ENCODE data around the gene BPHL.
"Not testable (repeated sequence)": the region's sequence is repeated elsewhere in the genome, so short reads cannot be mapped to it uniquely, and the experiment has no call there.

Gene BPHL

DNA sequence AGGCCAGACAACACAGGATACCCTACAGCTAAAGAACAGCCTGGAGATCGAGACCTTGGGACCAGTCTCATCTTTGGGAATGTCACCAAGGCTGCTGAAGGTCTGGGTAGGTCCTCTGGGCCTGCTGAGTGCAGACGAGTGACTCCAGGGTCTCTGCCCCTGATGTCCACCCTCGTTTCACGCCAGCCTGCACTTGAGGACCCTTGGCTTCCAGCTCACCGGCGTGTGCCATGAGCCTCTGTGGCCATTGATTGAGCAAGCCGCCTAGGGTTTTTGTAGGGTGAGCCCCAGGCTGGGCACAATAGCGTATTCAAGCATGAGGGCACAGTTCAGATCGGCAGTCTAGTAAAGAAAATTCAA lies 4.3 kb downstream of the BPHL start:
- DNase-seq (ENCODE audit: low read depth in 2 of 2): no peak

DNA sequence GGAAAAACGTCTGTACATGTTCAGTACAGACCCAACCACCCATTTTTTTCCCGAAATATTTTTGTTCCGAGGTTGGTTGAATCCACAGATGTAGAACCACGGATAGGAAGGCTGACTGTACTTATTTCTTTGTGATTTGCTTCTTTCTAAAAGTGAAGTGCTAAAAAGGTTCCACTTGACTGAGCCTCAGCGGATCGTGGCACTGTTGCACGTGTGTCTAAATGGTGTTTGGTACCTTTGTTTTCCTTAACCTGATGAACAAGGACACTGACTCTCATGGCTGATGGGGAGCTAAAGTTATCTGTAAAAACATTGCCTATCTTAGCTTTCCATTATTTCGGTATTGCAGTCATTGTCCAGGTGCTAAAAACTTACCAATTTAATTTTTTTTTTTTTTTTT lies 6.2 kb downstream of the BPHL start:
- DNase-seq (ENCODE audit: low read depth in 2 of 2): no peak

DNA sequence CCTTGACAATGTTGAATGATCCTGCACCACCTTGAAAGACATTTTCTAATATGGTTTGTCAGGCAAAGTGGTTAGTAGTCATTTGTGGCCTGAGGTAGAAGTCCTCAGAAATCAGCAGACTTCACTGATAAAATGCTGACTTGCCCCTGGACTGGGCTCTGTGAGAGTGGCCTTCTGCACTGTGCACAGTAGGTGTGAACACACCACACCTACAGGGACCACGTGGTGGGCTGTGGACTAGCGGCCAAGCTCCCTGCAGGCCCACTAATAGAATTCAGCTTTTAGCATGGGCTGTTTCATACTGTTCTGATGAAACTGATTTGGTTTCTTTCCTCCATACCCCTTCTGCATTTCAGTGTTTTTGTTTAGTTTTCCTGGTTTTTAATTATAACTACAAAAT lies 7.3 kb downstream of the BPHL start:
- DNase-seq (ENCODE audit: low read depth in 2 of 2): no peak

DNA sequence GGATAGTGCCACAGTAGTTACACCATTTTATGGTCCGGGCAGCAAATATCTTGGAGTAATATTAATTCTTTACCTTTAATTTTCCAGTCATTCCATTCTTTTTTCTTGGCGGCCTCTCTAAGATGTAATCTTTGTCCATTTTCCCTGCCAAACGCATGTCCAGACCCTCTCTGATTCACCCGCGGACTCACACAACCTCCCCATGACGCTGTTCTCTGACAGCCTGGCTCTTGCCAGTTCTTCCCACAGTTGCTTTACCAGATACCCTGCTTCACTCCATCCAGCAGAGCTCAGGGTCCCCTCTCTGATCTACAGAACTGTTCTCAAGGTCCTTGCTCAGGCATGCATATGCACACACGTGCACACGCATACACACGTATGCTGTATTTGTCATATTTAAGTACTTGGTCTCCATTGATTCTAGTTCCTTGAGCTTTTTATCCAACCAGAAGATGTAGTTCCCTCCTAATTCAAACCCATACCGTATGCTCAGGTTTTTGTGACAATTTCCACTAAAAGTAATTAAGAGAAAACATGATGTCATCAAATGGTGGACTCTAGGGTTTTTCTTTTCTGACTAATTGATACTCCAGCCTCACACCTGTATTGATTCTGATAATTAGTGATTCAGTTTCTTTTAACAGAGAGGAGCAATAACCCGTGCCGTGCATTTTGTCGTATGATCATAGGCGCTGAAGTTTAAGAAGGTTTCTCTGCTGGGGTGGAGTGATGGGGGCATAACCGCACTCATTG lies 10.0 kb downstream of the BPHL start:
- DNase-seq (ENCODE audit: low read depth in 2 of 2): no peak

DNA sequence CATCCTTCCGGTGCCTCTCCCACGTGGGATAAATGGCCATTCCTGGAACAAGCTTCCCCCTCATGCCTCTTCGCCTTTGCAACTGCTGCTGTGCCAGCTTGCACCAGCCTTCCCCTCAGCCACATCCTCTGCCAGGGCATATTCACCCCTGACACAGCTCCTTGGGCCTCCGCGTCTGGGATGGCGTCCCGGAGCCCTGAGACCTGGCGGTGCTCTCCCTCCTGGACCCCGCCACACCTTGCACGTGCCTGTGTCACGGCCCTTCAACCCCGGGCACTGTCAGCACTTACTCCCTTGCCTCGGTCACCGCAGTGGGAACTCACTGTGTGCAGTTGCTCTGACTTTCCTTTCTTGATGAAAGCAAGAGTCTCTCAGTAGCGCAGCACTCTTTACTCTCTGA lies 13.2 kb downstream of the BPHL start:
- no peak for DNase-seq (ENCODE audit: low read depth in 2 of 2)

DNA sequence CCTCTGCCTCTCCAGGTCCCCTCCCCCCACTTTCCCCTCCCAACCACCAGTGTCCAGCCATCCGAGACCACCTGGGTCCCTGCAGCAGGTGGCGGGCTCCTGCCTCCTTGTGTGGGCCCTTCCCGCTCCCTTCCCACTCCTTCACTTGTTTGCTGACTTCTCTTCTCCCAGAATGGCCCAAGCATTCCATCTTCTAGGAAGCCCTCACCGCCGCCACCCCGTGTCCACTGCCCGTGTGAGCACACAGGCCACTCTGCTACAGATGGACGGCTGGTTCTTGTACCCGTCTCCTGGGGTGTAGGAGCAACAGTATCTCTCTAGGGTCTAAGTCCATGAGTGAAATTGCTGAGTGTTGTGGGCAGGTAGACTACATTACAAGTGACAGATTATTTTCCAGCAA lies 15.0 kb downstream of the BPHL start:
- DNase-seq (ENCODE audit: low read depth in 2 of 2): no peak

DNA sequence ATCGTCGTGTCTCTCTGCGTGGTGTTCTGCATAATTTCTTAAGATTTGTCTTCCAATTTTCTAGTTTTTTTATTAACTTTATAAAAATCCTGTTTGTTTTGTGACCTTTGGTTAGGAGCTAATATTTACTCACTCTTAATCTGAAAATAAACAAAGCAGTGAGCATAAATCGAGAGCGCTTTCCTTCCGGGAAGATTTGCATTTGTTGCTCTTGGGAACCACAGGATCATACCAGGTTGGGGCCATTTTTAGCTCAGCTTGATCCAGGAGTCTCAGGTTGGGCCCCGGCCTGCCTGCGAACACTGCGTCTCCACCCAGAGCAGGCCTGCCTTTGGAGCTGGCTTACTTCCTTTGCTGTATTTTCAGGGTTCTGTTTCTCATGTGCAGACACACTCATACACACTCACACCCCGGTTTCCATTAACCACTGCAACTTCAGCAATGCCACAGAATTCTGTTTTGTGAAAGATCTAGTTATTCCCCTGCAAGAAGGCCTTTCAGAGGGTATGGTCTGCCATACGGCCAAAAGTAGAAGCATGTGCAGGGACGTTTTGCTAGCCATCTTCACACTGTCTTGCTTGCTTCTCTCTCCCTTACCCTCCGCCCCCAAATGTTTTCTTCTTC lies 17.3 kb downstream of the BPHL start:
- no peak for DNase-seq (ENCODE audit: low read depth in 2 of 2)

DNA sequence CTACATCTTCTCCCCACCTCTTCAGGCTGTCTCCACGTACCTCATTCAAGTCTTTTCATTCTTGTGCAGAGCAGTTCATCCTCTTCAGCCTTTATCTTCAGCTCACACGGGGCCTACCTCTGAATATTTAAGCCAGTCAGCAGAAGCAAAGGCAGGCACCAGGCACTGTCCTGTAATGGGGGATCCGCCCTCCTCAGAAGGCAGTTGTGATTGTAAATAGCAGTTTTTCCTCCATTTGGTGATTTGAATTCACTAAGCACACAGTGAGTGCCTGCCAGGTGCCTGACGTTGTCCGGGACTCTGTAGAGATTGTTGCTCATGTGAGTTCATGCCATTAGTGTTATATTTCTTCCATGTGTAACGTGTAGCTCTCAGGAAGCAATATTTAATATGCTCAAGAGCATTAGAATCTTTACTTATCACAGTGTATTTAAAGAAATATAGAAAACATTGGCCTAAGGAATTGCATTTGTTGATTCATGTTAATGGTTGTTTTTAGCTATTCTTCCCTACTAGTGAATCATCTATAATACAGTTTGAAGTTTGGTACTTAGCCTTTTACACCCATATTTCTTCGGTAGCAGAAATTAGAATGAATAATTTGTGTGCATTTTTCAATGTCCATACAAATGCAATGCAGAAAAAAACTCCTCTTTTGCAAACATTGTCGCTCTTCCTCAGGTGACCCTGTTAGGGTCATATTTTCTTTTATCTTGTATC lies 17.9 kb downstream of the BPHL start:
- no peak for DNase-seq (ENCODE audit: low read depth in 2 of 2)

DNA sequence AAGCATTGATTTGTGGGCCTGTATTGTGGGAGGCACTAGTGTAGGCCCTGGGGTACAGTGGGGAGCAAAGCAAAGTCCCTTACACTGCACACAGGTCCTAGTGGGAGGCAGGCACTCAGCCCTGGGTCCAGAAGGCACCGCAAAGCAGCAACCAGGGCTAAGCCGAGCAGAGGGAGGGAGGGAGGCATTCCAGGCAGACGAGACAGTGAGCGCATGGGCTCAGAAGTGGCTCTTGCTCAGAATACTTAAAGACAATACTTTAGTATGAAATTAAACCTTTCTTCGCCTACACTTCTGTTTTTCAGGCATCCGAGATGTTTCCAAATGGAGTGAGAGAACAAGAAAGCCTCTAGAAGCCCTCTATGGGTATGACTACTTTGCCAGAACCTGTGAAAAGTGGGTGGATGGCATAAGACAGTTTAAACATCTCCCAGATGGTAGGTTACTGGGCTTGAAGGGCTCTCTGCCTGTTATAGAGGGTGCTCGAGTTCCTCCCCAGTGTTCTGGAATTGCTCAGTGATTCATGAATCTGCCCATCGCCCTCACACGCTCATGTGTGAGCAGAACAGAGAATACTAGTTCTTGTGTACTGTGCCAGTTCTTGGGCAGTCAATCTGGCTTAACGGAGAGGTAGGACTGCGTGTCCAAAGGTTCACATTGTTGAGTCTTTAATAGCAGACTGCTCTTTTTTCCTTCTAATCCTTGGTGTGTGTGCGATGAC lies 18.7 kb downstream of the BPHL start:
- no peak for DNase-seq (ENCODE audit: low read depth in 2 of 2)

DNA sequence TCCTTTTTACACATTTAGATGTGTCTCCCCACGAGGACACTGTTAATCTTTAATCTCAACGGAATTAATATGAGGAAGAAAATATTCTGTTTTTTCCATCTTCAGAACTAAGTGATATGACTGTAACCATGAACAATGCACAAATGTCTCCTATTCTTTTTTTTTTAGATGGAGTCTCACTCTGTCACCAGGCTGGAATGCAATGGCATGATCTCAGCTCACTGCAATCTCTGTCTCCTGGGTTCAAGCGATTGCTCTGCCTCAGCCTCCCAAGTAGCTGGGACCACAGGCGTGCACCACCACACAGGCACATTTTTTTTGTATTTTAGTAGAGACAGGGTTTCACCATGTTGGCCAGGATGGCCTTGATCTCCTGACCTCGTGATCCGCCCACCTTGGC lies 19.4 kb downstream of the BPHL start:
- not testable (repeated sequence) for DNase-seq (ENCODE audit: low read depth in 2 of 2)

DNA sequence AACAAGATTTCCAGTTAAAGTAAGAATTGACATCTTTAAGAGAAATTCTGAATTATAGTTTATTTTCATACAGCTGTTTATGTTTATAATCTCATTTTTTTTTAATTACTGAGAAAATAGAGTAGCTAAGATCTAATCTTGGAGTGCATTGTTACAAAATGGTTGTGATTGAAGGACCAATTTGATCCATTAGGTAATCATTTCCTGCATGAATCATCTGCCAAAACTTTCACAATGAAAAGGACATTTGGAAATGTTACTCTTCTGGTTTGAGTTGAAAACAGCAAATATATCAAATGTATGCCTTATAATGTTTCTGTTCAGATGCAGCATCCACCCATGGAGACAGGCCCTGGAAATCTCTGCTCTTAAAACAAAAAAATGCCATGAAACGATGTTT lies 19.8 kb downstream of the BPHL start:
- no peak for DNase-seq (ENCODE audit: low read depth in 2 of 2)

DNA sequence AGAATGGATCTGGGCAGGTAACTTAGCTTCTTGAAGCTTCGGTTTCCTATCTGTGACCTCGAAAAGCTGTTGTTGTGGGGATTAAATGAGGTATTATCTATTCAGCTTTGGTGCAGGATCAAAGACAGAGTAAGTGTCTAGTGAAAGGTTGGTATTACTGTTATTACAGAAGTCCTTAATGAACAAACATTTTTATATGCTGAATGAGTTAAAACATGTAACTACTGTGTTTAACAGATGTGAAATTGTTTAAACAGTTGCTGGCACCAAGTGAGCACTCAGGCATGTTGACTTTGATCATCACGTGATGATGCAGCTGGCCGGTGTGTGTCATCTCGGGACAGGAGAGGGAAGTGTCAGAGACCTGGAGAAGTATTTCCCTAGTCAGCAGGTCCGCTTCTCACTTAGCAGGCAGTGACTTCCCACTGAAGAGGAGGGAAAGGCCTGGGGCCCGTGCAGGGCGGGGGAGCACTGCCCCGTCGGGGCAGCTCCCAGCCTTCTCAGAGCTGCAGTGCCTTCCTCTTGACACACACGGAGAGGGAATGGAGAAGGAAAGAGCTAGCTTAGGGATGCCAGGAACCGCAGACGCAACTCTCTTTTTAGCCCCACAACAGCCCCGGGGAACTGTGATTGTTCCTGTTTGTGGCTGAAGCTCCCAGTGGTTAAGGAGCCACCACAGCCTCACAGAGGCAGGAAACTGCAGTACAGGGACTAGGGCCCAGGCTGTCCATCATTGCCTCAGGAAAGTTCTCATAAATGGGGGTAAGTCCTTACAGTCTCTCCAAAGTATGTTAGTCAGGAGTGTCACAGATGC lies 20.8 kb downstream of the BPHL start:
- DNase-seq (ENCODE audit: low read depth in 2 of 2): no peak

DNA sequence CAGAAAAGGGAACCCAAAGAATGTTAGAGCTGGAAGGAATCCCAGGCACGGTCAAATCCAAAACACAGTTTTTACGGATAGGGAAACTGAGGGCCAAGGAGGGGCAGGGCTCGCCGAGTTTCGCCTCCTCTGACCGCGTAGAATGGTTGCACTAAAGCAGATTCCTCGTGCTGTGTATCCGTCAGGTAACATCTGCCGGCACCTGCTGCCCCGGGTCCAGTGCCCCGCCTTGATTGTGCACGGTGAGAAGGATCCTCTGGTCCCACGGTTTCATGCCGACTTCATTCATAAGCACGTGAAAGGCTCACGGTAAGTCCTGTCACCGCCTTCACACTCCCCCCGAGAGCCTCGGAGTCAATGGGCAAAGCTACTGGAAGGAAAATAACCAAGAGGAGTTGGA lies 21.7 kb downstream of the BPHL start:
- DNase-seq (ENCODE audit: low read depth in 2 of 2): no peak

DNA sequence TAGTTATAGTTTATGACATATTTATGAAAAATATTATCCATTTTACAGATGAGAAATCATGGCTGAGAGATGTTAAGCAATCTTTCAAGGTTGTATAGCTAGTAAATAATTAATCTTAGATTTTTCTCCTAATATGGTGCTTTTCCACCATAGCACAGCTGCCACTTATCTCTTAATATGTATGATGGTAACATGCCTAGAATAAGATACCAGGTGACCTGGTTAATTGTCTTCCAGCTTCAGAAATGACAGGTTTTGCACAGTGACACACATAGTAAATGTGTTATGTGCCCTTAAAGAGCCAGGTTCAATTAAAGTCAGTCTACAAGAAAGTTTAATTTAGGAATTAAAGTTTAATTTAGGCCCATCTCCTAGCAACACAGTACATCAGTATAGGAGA lies 24.0 kb downstream of the BPHL start:
- DNase-seq (ENCODE audit: low read depth in 2 of 2): no peak

DNA sequence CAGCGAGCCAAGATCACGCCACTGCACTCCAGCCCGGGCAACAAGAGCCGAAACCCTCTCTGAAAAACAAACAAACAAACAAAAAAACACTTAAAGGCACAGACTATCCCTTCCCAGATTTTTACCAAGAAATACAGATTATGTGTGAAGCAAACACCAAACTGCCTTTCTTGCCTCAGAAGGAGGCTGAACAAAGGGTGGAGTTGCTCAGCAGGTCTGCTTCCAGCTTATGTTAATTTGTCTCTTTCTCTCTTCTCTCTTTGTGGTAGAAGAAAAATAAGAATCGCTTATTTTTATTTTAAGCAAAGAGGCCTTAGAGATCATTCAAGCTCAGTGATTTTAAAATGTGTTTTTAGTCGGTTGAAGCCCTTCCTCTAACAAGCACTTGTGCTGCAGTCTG lies 24.6 kb downstream of the BPHL start:
- DNase-seq (ENCODE audit: low read depth in 2 of 2): no peak

DNA sequence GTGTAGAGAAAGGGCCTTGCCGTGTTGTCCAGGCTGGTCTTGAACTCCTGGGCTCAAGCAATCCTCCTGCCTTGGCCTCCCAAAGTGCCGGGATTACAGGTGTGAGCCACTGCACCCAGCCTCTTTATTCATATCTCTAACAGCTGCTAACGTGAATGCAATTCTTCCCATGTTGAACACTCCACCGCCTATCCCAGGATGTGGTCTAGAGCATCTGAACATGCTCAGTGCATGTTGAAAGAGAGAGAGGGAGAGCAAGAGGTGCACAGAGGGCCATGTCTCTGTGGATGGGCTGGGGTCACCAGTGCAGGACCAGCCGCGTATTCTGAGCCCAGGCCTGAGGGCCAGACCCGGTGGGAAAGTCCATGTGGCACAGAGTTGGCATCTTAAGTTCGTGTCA lies 26.1 kb downstream of the BPHL start:
- no peak for DNase-seq (ENCODE audit: low read depth in 2 of 2)

DNA sequence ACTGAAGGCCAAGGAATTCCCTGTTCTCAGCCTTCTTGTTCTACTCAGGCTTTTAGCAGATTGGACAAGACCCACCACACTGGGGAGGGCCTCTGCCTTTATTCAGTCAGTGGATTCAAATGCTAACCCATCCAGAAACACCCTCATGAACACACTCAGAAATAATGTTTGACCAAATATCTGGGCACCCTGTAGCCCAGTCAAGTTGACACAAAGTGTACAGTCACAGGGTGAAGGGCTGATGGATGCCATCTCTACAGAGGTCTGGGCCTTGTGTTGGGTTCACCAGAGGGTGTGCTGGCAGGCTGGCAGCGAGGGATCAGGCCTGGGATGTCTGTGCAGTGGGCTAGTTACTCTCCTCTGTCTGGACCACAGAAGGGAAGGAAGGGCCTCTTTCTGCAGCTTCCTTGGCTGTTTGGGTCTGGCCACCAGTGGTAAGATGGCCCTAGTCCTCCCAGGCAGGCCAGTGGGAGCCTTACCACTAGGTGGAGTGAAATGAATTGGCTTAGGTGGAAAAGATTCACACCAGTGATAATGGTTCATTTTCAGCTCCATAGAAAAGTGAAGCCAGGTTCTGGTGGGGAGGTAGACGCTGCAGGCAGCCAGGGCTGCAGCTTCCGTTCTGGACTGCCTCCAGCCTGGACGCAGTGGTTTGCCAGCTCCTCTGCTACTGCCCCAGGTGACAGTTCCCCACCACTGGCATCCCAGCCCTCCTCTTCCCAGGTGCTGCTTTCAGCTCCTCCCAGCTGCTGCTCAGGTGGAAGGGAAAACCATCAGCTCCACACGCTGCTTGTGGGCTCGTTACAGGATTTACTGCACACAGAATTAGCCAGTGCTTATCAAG lies 29.6 kb downstream of the BPHL start:
- DNase-seq (ENCODE audit: low read depth in 2 of 2): no peak

DNA sequence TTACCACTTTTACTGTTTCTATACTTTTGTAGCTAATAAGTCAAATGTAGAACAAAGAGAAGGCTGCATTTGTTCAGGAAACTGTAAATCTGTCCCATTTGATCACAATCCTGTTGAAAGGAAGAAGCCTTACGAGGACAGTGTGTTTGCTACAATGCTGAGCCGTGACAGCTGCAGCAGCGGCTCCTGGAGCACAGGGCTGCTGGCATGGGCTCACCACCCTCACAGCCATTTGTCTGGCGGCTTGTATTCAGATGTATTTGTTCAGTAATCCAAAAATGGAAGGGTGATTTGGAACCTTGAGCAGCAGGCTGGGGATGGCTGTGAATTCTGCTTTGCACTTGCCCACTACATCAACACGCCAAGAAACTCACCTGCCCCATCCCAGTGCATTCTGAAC lies 33.2 kb downstream of the BPHL start:
- no peak for DNase-seq (ENCODE audit: low read depth in 2 of 2)

DNA sequence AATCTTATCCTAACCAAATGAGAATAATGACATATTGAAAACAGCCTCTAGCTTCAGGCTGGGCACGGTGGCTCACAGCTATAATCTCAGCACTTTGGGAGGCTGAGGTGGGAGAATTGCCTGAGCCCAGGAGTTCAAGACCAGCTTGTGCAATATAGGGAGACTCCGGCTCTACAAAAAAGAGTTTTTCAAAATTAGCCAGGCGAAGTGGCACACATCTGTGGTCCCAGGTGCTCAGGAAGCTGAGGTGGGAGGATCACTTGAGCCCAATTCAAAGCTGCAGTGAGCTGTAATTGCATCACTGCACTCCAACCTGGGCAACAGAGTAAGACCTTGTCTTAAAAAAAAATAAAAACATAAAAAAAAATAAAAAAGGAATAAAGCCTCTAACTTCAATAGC lies 34.2 kb downstream of the BPHL start:
- no peak for DNase-seq (ENCODE audit: low read depth in 2 of 2)

DNA sequence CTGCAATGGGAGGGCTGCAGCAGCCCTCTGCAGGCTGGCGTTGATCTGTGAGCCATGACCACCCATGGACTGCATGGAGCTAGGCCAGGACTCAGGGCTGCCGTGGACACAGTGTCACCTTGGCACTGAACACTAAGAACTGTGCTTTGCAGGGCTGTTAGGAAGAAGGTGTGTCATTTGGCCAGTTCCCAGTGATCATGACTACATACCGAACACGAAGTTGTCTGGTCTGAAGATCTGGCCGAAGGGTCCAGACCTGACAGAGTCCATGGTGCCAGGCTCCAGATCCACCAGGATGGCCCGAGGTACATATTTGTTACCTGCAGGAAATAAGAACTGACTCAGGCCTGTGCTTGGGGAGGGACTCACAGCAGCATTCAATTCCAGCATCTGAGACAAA lies 36.9 kb downstream of the BPHL start:
- not testable (repeated sequence) for DNase-seq (ENCODE audit: low read depth in 2 of 2)

Data from stimulated activated CD4-positive, alpha-beta T cell treated with anti-CD3 and anti-CD28 coated beads, Interleukin-1b, Interleukin-23, amount 100 ng/mL, for 1 hour (primary cell).